Chondrocyte (in vitro differentiated cells): ENCODE data around the gene CRHR1. TPM values are rescaled to one million over a fixed set of nuclear protein-coding genes. Genes with fewer than 3 reads are reported as not detected.

Experiments used
- DNase-seq: peaks from one replicate; pipeline ENCODE4 v3.0.0; 2021; ENCODE audit warnings: mixed read lengths, low spot score
- H3K27ac Mint-ChIP-seq: one replicate; pipeline ENCODE4 v1.8.0; 2021; ENCODE audit warnings: mild to moderate bottlenecking, moderate library complexity, mixed read lengths; ENCODE audit not compliant: unreplicated experiment
- H3K27me3 Mint-ChIP-seq: 2 replicates; pipeline ENCODE4 v1.8.0; 2021; ENCODE audit warnings: low read depth, mixed read lengths
- H3K36me3 Mint-ChIP-seq: 2 replicates; pipeline ENCODE4 v1.8.0; 2021; ENCODE audit warnings: low read depth, mixed read lengths
- H3K4me1 Mint-ChIP-seq: 2 replicates; pipeline ENCODE4 v1.8.0; 2021; ENCODE audit warnings: low read depth, mild to moderate bottlenecking, mixed read lengths
- H3K4me3 Mint-ChIP-seq: one replicate; pipeline ENCODE4 v1.8.0; 2021; ENCODE audit warnings: mild to moderate bottlenecking, moderate library complexity, mixed read lengths; ENCODE audit not compliant: unreplicated experiment
- H3K9me3 Mint-ChIP-seq: 2 replicates; pipeline ENCODE4 v1.8.0; 2021; ENCODE audit warnings: low read depth, mixed read lengths
- total RNA-seq: library from RNA; stranded (reverse); gene quantifications from 3 replicates; pipeline ENCODE4 v1.2.1, GENCODE V29; 2021
- TF ChIP-seq, protein P1 (sequence below): fragments of 200-600 bp; sonication (generic); IDR thresholded peaks from 2 replicates; pipeline ENCODE4 v1.5.0; 2021; ENCODE audit warnings: antibody characterized with exemption, mild to moderate bottlenecking, moderate library complexity

CRHR1 gene
- total RNA-seq, 1 donor from 2014 or later = not detected

GRCh38 chr17:45777388-45777787, 6.7 kb upstream of the CRHR1 start:
- no peak overlapping the region for H3K27ac Mint-ChIP-seq
- peaks cover 3% of the 10 kb centered on the region for H3K36me3 Mint-ChIP-seq
- H3K9me3 Mint-ChIP-seq = no peaks in the 10 kb centered on the region
- TF ChIP-seq, protein P1, sequence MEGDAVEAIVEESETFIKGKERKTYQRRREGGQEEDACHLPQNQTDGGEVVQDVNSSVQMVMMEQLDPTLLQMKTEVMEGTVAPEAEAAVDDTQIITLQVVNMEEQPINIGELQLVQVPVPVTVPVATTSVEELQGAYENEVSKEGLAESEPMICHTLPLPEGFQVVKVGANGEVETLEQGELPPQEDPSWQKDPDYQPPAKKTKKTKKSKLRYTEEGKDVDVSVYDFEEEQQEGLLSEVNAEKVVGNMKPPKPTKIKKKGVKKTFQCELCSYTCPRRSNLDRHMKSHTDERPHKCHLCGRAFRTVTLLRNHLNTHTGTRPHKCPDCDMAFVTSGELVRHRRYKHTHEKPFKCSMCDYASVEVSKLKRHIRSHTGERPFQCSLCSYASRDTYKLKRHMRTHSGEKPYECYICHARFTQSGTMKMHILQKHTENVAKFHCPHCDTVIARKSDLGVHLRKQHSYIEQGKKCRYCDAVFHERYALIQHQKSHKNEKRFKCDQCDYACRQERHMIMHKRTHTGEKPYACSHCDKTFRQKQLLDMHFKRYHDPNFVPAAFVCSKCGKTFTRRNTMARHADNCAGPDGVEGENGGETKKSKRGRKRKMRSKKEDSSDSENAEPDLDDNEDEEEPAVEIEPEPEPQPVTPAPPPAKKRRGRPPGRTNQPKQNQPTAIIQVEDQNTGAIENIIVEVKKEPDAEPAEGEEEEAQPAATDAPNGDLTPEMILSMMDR = no peak
- no peak for DNase-seq
- H3K27me3 Mint-ChIP-seq = peaks cover 66% of the 10 kb centered on the region
- no peak overlapping the region for H3K4me3 Mint-ChIP-seq
- no peaks in the 10 kb centered on the region for H3K4me1 Mint-ChIP-seq

GRCh38 chr17:45780921-45781320, 3.2 kb upstream of the CRHR1 start:
- Mint-ChIP-seq H3K27me3 (peaks cover 61% of the 10 kb centered on the region), H3K4me1 (peaks cover 5% of the 10 kb centered on the region), H3K36me3 (peaks cover 3% of the 10 kb centered on the region), H3K4me3 (no peak overlapping the region), H3K27ac (no peak overlapping the region), H3K9me3 (no peaks in the 10 kb centered on the region)
- no peak for DNase-seq
- TF ChIP-seq, protein P1 = no peak

GRCh38 chr17:45782889-45783592, 1.1 kb upstream of the CRHR1 start:
- TF ChIP-seq, protein P1 = peak; percentile 79
- Mint-ChIP-seq H3K36me3 (peaks cover 3% of the 10 kb centered on the region), H3K9me3 (no peaks in the 10 kb centered on the region), H3K27me3 (peaks cover 59% of the 10 kb centered on the region), H3K4me1 (peaks cover 5% of the 10 kb centered on the region), H3K4me3 (peak overlapping the region; percentile 68), H3K27ac (no peak overlapping the region)
- DNase-seq = no peak

DNA sequence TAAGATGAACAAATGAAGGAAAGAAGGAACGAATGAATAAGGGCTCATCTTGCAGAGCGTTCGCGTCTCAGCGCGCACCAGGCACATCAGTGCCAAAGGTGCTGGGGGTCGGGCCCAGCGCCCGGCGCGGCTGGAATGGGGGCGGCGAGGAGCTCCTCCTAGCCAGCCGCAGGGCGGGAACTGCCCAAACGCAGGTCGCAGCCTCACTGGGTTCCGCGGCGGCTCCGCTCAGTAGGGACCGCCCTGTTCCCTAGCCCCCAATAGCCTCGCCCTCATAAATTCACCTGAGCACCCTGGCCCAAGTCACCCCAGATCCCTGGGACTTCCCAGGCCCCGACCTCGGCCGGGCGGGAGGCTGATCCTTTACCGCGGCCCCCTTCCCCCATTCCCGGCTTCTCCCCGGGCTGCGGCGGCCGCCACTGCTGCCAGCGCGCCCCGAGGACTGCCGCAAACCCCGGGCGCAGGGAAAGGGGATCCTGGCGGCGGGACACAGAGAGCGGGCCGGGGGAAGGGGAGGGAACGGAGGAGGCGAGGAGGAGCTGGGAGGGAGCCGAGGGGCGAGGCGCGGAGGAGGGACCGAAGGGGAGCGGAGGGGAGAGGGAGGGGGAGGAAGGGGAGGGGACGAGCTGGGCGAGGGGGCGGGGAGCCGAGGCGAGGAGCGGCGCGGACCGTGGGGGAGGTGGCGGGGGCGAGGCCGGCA, 377 bp upstream of the CRHR1 start:
- Mint-ChIP-seq H3K4me1 (peaks cover 5% of the 10 kb centered on the region), H3K27ac (no peak overlapping the region), H3K4me3 (peak overlapping the region; percentile 68), H3K36me3 (peaks cover 3% of the 10 kb centered on the region), H3K27me3 (peaks cover 62% of the 10 kb centered on the region), H3K9me3 (no peaks in the 10 kb centered on the region)
- DNase-seq = no peak
- TF ChIP-seq, protein P1 = no peak

- Mint-ChIP-seq H3K27ac (no peak overlapping the region), H3K4me3 (peak overlapping the region; percentile 58), H3K9me3 (no peaks in the 10 kb centered on the region), H3K4me1 (peaks cover 5% of the 10 kb centered on the region), H3K36me3 (peaks cover 3% of the 10 kb centered on the region), H3K27me3 (peaks cover 63% of the 10 kb centered on the region)
- TF ChIP-seq, protein P1 = peak; percentile 20
- no peak for DNase-seq
Observed at GRCh38 chr17:45784741-45785479, 790 bp downstream of the CRHR1 start.
